RWPE2 (cell line): ENCODE measurements around the gene SESN3.
A peak's percentile ranks its signal among the peaks of the same experiment; 100 is the strongest.
"Not testable (repeated sequence)": the region's sequence is repeated elsewhere in the genome, so short reads cannot be mapped to it uniquely, and the experiment has no call there.

Experiments used
- ATAC-seq: fragments of 200-7000 bp; cut with Tn5 transposase; 3 replicates; pipeline ENCODE4 v1.9.1; 2021; ENCODE audit warnings: low read depth
- DNase-seq: peaks from one replicate; pipeline ENCODE4 v3.0.0-alpha.2; 2020; ENCODE audit warnings: low spot score
- H3K27ac ChIP-seq: fragments of 450-650 bp; 2 replicates; pipeline ENCODE4 v1.5.1; 2017; ENCODE audit warnings: mild to moderate bottlenecking; ENCODE audit not compliant: poor library complexity, severe bottlenecking
- H3K27me3 ChIP-seq: fragments of 250-450 bp; sonication (Bioruptor Pico); 2 replicates; pipeline ENCODE4 v1.5.1; 2021; ENCODE audit warnings: mild to moderate bottlenecking, moderate library complexity; ENCODE audit not compliant: insufficient read depth, poor library complexity, severe bottlenecking
- H3K36me3 ChIP-seq: fragments of 250-450 bp; sonication (Bioruptor Pico); 2 replicates; pipeline ENCODE4 v1.5.1; 2020; ENCODE audit warnings: low read depth, mild to moderate bottlenecking, moderate library complexity
- H3K4me1 ChIP-seq: fragments of 250-450 bp; sonication (Bioruptor Pico); 2 replicates; pipeline ENCODE4 v1.5.1; 2021; ENCODE audit warnings: mild to moderate bottlenecking, moderate library complexity; ENCODE audit not compliant: insufficient read depth, poor library complexity, severe bottlenecking
- H3K4me3 ChIP-seq: fragments of 250-450 bp; sonication (Bioruptor Pico); 2 replicates; pipeline ENCODE4 v1.5.1; 2021; ENCODE audit warnings: mild to moderate bottlenecking, moderate library complexity; ENCODE audit not compliant: severe bottlenecking
- H3K9me3 ChIP-seq: fragments of 250-450 bp; sonication (Bioruptor Pico); 2 replicates; pipeline ENCODE4 v1.5.1; 2021; ENCODE audit warnings: mild to moderate bottlenecking, moderate library complexity; ENCODE audit not compliant: severe bottlenecking
- CTCF ChIP-seq: fragments of 450-650 bp; IDR thresholded peaks from one replicate; pipeline ENCODE4 v1.5.1; 2017; ENCODE audit warnings: mild to moderate bottlenecking, moderate library complexity; ENCODE audit not compliant: poor library complexity, severe bottlenecking

SESN3 gene

GRCh38 chr11:95254716-95255115, 23.7 kb upstream of the SESN3 start:
- DNase-seq (no peak), ATAC-seq (no peak)
- Histone ChIP-seq H3K9me3 (no peaks in the 10 kb centered on the region), H3K27ac (peak overlapping the region; percentile 18), H3K27me3 (no peaks in the 10 kb centered on the region), H3K4me3 (no peak overlapping the region), H3K36me3 (no peaks in the 10 kb centered on the region), H3K4me1 (peaks cover 10% of the 10 kb centered on the region)
- no peak for TF ChIP-seq CTCF

GRCh38 chr11:95254131-95254704, 23.2 kb upstream of the SESN3 start:
- Histone ChIP-seq H3K4me3 (no peak overlapping the region), H3K36me3 (no peaks in the 10 kb centered on the region), H3K9me3 (no peaks in the 10 kb centered on the region), H3K27ac (peak overlapping the region; percentile 18), H3K27me3 (no peaks in the 10 kb centered on the region), H3K4me1 (peaks cover 10% of the 10 kb centered on the region)
- DNase-seq = no peak
- no peak for TF ChIP-seq CTCF
- peak; percentile 99 for ATAC-seq

GRCh38 chr11:95253141-95253540, 22.1 kb upstream of the SESN3 start:
- Histone ChIP-seq H3K27ac (no peak overlapping the region), H3K4me1 (peaks cover 10% of the 10 kb centered on the region), H3K9me3 (no peaks in the 10 kb centered on the region), H3K4me3 (no peak overlapping the region), H3K27me3 (no peaks in the 10 kb centered on the region), H3K36me3 (no peaks in the 10 kb centered on the region)
- ATAC-seq (no peak), DNase-seq (no peak)
- no peak for TF ChIP-seq CTCF

GRCh38 chr11:95252586-95252985, 21.6 kb upstream of the SESN3 start:
- Histone ChIP-seq H3K36me3 (no peaks in the 10 kb centered on the region), H3K27ac (no peak overlapping the region), H3K4me1 (peaks cover 10% of the 10 kb centered on the region), H3K27me3 (no peaks in the 10 kb centered on the region), H3K9me3 (no peaks in the 10 kb centered on the region), H3K4me3 (no peak overlapping the region)
- DNase-seq = no peak
- no peak for ATAC-seq
- no peak for TF ChIP-seq CTCF

GRCh38 chr11:95251896-95252295, 20.9 kb upstream of the SESN3 start:
- not testable (repeated sequence) for ATAC-seq, H3K4me1 ChIP-seq, DNase-seq

More at GRCh38 chr11:95251896-95252295, 20.9 kb upstream of the SESN3 start:
- not testable (repeated sequence) for H3K4me3 ChIP-seq, H3K27me3 ChIP-seq, H3K36me3 ChIP-seq, H3K27ac ChIP-seq, H3K9me3 ChIP-seq
